RPMI7951 (cell line): ENCODE results near the gene CNTN4. TPM values are rescaled to one million over a fixed set of nuclear protein-coding genes. Genes with fewer than 3 reads are reported as not detected.

ENCODE experiments used
- DNase-seq: peaks from one replicate; pipeline ENCODE4 v3.0.0-alpha.2; 2012; ENCODE audit warnings: low read depth
- total RNA-seq: library from RNA; depleted of rRNA; stranded (reverse); fragments of >200 nt; shearing (Covaris generic); gene quantifications from 2 replicates; pipeline ENCODE4 v1.2.3, GENCODE V29; 2014

CNTN4 gene
- total RNA-seq, 1 experiment from 2014 or later = not detected

DNA sequence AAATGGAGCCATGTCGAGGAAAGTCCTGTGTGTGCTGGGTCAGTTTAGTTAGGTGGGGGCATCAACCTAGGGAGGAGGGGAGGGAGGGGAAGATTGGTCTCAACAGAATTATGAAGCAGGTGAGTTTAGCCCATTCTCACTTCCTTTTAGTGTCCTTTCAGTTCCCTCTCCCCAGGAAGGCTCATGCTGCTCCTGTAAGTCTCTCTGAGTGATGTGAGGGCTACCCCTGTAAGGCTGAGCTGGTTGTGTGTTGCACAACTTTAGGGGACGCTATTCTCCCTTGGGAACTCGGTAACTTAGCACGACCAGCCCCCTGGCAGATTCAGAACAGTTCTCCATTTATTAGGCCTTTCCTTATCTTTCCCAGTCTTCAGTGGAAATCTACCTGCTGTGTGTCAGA, 990.4 kb downstream of the CNTN4 start:
- no peak for DNase-seq

- DNase-seq = no peak
Observed at GRCh38 chr3:3097958-3098357, 999.3 kb downstream of the CNTN4 start.

- no peak for DNase-seq
Observed at GRCh38 chr3:3101660-3102458, 1003.2 kb downstream of the CNTN4 start.

DNA sequence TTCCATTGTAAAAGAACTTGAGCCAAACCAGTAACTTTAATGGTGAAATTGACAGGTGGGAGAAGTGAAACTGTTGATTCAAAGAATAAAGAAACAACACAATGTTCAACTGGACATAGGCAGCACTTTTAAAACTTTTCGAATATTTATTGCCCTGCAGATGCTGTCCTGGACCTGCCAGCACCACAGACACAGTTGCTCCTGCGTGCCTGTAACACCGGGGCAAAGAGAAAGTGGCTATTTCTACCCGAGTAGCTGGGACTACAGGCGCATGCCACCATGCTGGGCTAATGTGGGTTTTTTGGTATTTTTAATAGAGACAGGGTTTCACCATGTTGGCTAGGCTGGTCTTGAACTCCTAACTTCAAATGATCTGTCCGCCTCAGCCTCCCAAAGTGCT, 1004.1 kb downstream of the CNTN4 start:
- no peak for DNase-seq

DNA sequence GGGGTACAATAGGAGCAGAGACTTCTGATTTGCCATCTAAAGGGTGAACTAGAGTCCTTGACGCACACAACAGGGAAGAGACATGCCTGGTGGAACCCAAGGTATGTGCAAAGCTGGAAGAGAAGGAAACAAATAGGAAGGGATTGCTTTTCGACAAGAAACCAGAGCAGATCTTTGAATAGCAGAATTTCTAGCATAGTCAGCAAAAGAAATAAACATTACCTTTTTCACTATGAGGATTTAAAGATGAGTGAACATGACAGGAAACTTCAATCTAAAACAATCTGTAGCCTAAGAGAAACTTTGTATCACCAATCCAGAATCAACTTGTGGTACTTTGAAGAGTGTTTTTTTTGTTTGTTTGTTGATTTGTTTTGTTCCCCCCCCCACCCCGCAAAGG, 1006.6 kb downstream of the CNTN4 start:
- DNase-seq = no peak

- no peak for DNase-seq
Observed at GRCh38 chr3:3105815-3106214, 1007.1 kb downstream of the CNTN4 start.

DNA sequence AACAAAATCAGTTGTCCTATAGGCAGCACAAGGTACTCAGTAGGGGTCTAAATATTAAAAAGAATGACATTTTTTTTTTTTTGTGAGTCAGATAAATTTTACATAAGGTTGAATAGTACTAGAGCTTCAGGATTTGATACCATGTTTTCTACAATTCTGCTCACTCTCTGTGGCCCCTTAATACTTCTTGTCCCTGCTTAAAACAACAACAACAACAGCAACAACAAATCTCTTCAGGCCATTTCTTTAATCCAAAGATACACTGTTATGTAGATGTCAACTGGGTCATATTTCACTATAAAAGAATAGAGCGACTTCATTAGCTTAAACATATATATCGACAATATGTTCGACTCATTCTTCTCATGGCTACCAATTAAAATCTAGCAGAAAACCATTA, 1008.5 kb downstream of the CNTN4 start:
- no peak for DNase-seq
